HepG2 (cell line): ENCODE data around the gene DLEC1. TPM values are rescaled to one million over a fixed set of nuclear protein-coding genes. Genes with fewer than 3 reads are reported as not detected.

Source experiments
- CREM ChIP-seq, 2 experiments: sonication (generic) in 1 of 2; formaldehyde crosslinking in 1 of 2; IDR thresholded peaks; 2 replicates each; pipeline versions ENCODE4 v1.4.0 to v1.6.1; 2016 to 2020; ENCODE audit warnings: antibody characterized with exemption in 1 of 2, mild to moderate bottlenecking in 1 of 2, missing genetic modification reagents in 1 of 2
- FOSL2 ChIP-seq: sonication (generic); formaldehyde crosslinking; IDR thresholded peaks from 2 replicates; pipeline ENCODE4 v1.4.0; 2020; ENCODE audit warnings: missing genetic modification reagents
- FOXC1 ChIP-seq: sonication (generic); formaldehyde crosslinking; IDR thresholded peaks from 2 replicates; pipeline ENCODE4 v1.8.0; 2022; ENCODE audit warnings: mild to moderate bottlenecking, missing genetic modification reagents, borderline replicate concordance
- KDM5B ChIP-seq: sonication (generic); formaldehyde crosslinking; IDR thresholded peaks from 2 replicates; pipeline ENCODE4 v1.4.0; 2020; ENCODE audit warnings: missing genetic modification reagents, mild to moderate bottlenecking, borderline replicate concordance
- MED13 ChIP-seq: sonication (generic); formaldehyde crosslinking; IDR thresholded peaks from 2 replicates; pipeline ENCODE4 v1.5.0; 2020; ENCODE audit warnings: missing genetic modification reagents
- NFYB ChIP-seq: sonication (generic); formaldehyde crosslinking; IDR thresholded peaks from 2 replicates; pipeline ENCODE4 v1.4.0; 2020; ENCODE audit warnings: missing genetic modification reagents
- RFX3 ChIP-seq: IDR thresholded peaks from 2 replicates; pipeline ENCODE4 v1.6.1; 2016; ENCODE audit warnings: missing biosample characterization, missing genetic modification reagents
- SP4 ChIP-seq: sonication (generic); formaldehyde crosslinking; IDR thresholded peaks from 2 replicates; pipeline ENCODE4 v1.8.1; 2023; ENCODE audit warnings: mild to moderate bottlenecking, missing genetic modification reagents
- TBX2 ChIP-seq: sonication (generic); formaldehyde crosslinking; IDR thresholded peaks from 2 replicates; pipeline ENCODE4 v1.5.0; 2020; ENCODE audit warnings: missing genetic modification reagents, mild to moderate bottlenecking, borderline replicate concordance
- ZC3H4 ChIP-seq: sonication (generic); formaldehyde crosslinking; IDR thresholded peaks from 2 replicates; pipeline ENCODE4 v1.4.0; 2020; ENCODE audit warnings: missing genetic modification reagents, borderline replicate concordance
- ZFP36L2 ChIP-seq: sonication (generic); formaldehyde crosslinking; IDR thresholded peaks from 2 replicates; pipeline ENCODE4 v1.4.0; 2020; ENCODE audit warnings: missing genetic modification reagents
- ZNF33B ChIP-seq: sonication (generic); formaldehyde crosslinking; IDR thresholded peaks from 2 replicates; pipeline ENCODE4 v1.5.1; 2020; ENCODE audit warnings: mild to moderate bottlenecking, missing genetic modification reagents
- ZNF761 ChIP-seq: sonication (generic); formaldehyde crosslinking; conservative IDR thresholded peaks from 2 replicates; pipeline ENCODE4 v1.4.0; 2020; ENCODE audit warnings: mild to moderate bottlenecking, missing genetic modification reagents
- ZNF772 ChIP-seq: sonication (generic); formaldehyde crosslinking; IDR thresholded peaks from 2 replicates; pipeline ENCODE4 v1.5.0; 2020; ENCODE audit warnings: mild to moderate bottlenecking, missing genetic modification reagents
- polyA plus RNA-seq, 8 experiments: library from polyadenylated mRNA; depleted of rRNA in 3 of 8; stranded (reverse) in 7 of 8; unstranded in 1 of 8; fragments of >200 nt; fragmentation: Illumina TruSeq in 4 of 8; extraction: Trizol in 4 of 8; gene quantifications; 2 replicates each; pipeline versions ENCODE4 v1.2.1 to v1.2.3, GENCODE V29; 2011 to 2016; ENCODE audit warnings: low read depth in 4 of 8, missing spikeins in 1 of 8, mixed read lengths in 1 of 8; ENCODE audit not compliant: insufficient read depth in 1 of 8
- total RNA-seq, 5 experiments: library from RNA; depleted of rRNA; stranded (reverse); fragments of >200 nt; fragmentation: Illumina TruSeq; extraction: Trizol; gene quantifications; 2 replicates each; pipeline ENCODE4 v1.2.3, GENCODE V29; 2016; ENCODE audit warnings: low read depth in 1 of 5
- TF ChIP-seq, protein P1 (sequence below): sonication (generic); formaldehyde crosslinking; IDR thresholded peaks from 2 replicates; pipeline ENCODE4 v1.4.0; 2020; ENCODE audit warnings: mild to moderate bottlenecking, low read depth, missing genetic modification reagents
- TF ChIP-seq, protein P2 (sequence below): sonication (generic); formaldehyde crosslinking; IDR thresholded peaks from 2 replicates; pipeline ENCODE4 v1.5.0; 2020; ENCODE audit warnings: mild to moderate bottlenecking, missing genetic modification reagents
- TF ChIP-seq, protein P3 (sequence below): sonication (generic); formaldehyde crosslinking; IDR thresholded peaks from 2 replicates; pipeline ENCODE4 v1.8.0; 2022; ENCODE audit warnings: missing genetic modification reagents, low read depth, mild to moderate bottlenecking, borderline replicate concordance
- TF ChIP-seq, protein P4 (sequence below): fragments of 450-650 bp; IDR thresholded peaks from 2 replicates; pipeline ENCODE4 v1.6.1; 2017
- TF ChIP-seq, protein P5 (sequence below): sonication (generic); formaldehyde crosslinking; IDR thresholded peaks from 2 replicates; pipeline ENCODE4 v1.9.0; 2021; ENCODE audit warnings: missing genetic modification reagents, mild to moderate bottlenecking, borderline replicate concordance

Gene DLEC1
- total and polyA plus RNA-seq, 2 of the 13 experiments (the other 11 are each of a cell fraction or from before 2014, with no cell fraction given), result 0.09 TPM; not detected in 1

DNA sequence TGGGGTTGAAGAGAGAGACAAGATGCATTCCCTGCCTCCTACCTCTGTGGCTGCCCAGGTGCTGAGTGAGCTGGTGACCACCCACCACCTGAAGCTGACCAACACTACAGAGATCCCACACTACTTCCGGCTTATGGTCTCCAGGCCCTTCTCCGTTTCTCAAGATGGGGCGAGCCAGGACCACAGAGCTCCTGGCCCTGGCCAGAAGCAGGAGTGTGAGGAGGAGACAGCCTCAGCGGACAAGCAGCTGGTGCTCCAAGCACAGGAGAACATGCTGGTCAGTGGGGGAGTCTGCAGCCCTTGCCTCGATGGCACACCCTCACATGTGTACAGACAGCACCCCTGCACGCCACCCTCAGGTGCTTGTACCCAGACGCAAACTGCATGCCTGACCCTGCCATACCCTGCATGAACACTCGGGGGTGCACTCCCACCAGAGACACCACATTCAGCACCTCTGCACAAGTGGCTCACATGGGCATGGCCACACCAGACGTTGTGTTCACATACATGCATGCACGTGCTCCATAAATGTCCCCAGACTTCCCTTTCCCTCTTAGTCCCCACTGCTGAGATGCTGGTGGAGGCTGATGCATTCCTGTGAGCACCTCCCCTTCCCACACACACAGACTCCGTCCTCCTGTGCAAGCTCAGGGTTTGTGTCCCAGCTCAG, 78.9 kb downstream of the DLEC1 start (continued):
- TF ChIP-seq KDM5B (CRISPR knock-in tag) (peak; percentile 80), MED13 (no peak), ZNF33B (CRISPR knock-in tag) (no peak), TBX2 (CRISPR knock-in tag) (no peak), CREM (IDR thresholded peaks at IDR 0.05) (no peak), CREM (CRISPR knock-in tag; IDR thresholded peaks at IDR 0.05) (no peak), RFX3 (CRISPR knock-in tag) (no peak), ZNF761 (CRISPR knock-in tag) (no peak), ZC3H4 (CRISPR knock-in tag) (no peak), FOSL2 (peak; percentile 43; the same call in 1 of the 2 replicates), NFYB (CRISPR knock-in tag) (no peak), SP4 (CRISPR knock-in tag) (peak; percentile 47; the same call in 1 of the 2 replicates), FOXC1 (CRISPR knock-in tag) (0 out of 2 replicates have a peak, but pooled peaks have one; percentile 41), ZFP36L2 (CRISPR knock-in tag) (no peak), ZNF772 (CRISPR knock-in tag) (peak; percentile 46; the same call in 1 of the 2 replicates)
- TF ChIP-seq, protein P1, sequence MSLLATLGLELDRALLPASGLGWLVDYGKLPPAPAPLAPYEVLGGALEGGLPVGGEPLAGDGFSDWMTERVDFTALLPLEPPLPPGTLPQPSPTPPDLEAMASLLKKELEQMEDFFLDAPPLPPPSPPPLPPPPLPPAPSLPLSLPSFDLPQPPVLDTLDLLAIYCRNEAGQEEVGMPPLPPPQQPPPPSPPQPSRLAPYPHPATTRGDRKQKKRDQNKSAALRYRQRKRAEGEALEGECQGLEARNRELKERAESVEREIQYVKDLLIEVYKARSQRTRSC (CRISPR knock-in tag), result no peak
- TF ChIP-seq, protein P2, sequence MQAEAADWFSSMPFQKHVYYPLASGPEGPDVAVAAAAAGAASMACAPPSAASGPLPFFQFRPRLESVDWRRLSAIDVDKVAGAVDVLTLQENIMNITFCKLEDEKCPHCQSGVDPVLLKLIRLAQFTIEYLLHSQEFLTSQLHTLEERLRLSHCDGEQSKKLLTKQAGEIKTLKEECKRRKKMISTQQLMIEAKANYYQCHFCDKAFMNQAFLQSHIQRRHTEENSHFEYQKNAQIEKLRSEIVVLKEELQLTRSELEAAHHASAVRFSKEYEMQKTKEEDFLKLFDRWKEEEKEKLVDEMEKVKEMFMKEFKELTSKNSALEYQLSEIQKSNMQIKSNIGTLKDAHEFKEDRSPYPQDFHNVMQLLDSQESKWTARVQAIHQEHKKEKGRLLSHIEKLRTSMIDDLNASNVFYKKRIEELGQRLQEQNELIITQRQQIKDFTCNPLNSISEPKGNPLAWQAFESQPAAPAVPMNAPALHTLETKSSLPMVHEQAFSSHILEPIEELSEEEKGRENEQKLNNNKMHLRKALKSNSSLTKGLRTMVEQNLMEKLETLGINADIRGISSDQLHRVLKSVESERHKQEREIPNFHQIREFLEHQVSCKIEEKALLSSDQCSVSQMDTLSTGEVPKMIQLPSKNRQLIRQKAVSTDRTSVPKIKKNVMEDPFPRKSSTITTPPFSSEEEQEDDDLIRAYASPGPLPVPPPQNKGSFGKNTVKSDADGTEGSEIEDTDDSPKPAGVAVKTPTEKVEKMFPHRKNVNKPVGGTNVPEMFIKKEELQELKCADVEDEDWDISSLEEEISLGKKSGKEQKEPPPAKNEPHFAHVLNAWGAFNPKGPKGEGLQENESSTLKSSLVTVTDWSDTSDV (CRISPR knock-in tag), result no peak
- TF ChIP-seq, protein P3, sequence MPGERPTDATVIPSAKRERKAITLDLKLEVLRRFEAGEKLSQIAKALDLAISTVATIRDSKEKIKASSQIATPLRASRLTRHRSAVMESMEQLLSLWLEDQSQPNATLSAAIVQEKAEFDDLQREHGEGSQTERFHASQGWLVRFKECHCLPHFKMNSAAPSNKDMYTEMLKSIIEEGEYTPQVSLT (CRISPR knock-in tag), result no peak
- TF ChIP-seq, protein P4, sequence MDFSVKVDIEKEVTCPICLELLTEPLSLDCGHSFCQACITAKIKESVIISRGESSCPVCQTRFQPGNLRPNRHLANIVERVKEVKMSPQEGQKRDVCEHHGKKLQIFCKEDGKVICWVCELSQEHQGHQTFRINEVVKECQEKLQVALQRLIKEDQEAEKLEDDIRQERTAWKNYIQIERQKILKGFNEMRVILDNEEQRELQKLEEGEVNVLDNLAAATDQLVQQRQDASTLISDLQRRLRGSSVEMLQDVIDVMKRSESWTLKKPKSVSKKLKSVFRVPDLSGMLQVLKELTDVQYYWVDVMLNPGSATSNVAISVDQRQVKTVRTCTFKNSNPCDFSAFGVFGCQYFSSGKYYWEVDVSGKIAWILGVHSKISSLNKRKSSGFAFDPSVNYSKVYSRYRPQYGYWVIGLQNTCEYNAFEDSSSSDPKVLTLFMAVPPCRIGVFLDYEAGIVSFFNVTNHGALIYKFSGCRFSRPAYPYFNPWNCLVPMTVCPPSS, result no peak
- TF ChIP-seq, protein P5, sequence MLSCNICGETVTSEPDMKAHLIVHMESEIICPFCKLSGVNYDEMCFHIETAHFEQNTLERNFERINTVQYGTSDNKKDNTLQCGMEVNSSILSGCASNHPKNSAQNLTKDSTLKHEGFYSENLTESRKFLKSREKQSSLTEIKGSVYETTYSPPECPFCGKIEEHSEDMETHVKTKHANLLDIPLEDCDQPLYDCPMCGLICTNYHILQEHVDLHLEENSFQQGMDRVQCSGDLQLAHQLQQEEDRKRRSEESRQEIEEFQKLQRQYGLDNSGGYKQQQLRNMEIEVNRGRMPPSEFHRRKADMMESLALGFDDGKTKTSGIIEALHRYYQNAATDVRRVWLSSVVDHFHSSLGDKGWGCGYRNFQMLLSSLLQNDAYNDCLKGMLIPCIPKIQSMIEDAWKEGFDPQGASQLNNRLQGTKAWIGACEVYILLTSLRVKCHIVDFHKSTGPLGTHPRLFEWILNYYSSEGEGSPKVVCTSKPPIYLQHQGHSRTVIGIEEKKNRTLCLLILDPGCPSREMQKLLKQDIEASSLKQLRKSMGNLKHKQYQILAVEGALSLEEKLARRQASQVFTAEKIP (CRISPR knock-in tag), result no peak
